NOMO-1 treated with dmso at 0.1 percent for 144 hours (cell line): ENCODE results near the gene FAM193B.

Experiments
- DNase-seq: peaks from one replicate; lab custom pipeline; 2025; ENCODE audit not compliant: unreplicated experiment; lab: John Stamatoyannopoulos, UW

Gene FAM193B

GRCh38 chr5:177554474-177555111 lies at the start of gene FAM193B:
TSS of gene FAM193B (minus strand) at chr5:177554563. CDS start at chr5:177554458, 105 bp downstream.
- peak; percentile 87 for DNase-seq

GRCh38 chr5:177604116-177604521 lies 49.8 kb upstream of the FAM193B start:
- DNase-seq: no peak

- no peak for DNase-seq
These were observed 49.3 kb upstream of the FAM193B start for GRCh38 chr5:177603631-177604030.

GRCh38 chr5:177602458-177602830 lies 48.1 kb upstream of the FAM193B start:
- no peak for DNase-seq

GRCh38 chr5:177601577-177602457 lies 47.5 kb upstream of the FAM193B start:
- DNase-seq: no peak

- no peak for DNase-seq
These were observed 46.8 kb upstream of the FAM193B start for GRCh38 chr5:177601126-177601525.

GRCh38 chr5:177600508-177601018 lies 46.2 kb upstream of the FAM193B start:
- DNase-seq: no peak

- DNase-seq: peak; percentile 76
These were observed 45.6 kb upstream of the FAM193B start, which contains the start of gene B4GALT7 for GRCh38 chr5:177599731-177600507. TSS of gene B4GALT7 (plus strand) at chr5:177600132. CDS start at chr5:177600211, 79 bp downstream.

- DNase-seq: no peak
These were observed 44.1 kb upstream of the FAM193B start for GRCh38 chr5:177598477-177598876.

GRCh38 chr5:177596775-177597238 lies 42.4 kb upstream of the FAM193B start:
- no peak for DNase-seq

GRCh38 chr5:177595991-177596774 lies 41.8 kb upstream of the FAM193B start:
- no peak for DNase-seq

GRCh38 chr5:177595026-177595585 lies 40.7 kb upstream of the FAM193B start:
- no peak for DNase-seq

- DNase-seq: no peak
These were observed 39.7 kb upstream of the FAM193B start for GRCh38 chr5:177594071-177594470.

- DNase-seq: no peak
These were observed 39.1 kb upstream of the FAM193B start for GRCh38 chr5:177593511-177593910.

- no peak for DNase-seq
These were observed 38.5 kb upstream of the FAM193B start for GRCh38 chr5:177592905-177593304.

- DNase-seq: peak; percentile 78
These were observed 37.9 kb upstream of the FAM193B start, which contains the start of gene TMED9 for GRCh38 chr5:177592010-177592834. TSS of gene TMED9 (plus strand) at chr5:177592203. CDS start at chr5:177592215, 12 bp downstream.

- DNase-seq: no peak
These were observed 37.3 kb upstream of the FAM193B start for GRCh38 chr5:177591690-177592009.

GRCh38 chr5:177590406-177590805 lies 36.0 kb upstream of the FAM193B start:
- DNase-seq: no peak

GRCh38 chr5:177588413-177588909 lies 34.1 kb upstream of the FAM193B start:
- DNase-seq: no peak
